Measurements from ENCODE around the gene TEN1.

The TEN1 gene

DNA sequence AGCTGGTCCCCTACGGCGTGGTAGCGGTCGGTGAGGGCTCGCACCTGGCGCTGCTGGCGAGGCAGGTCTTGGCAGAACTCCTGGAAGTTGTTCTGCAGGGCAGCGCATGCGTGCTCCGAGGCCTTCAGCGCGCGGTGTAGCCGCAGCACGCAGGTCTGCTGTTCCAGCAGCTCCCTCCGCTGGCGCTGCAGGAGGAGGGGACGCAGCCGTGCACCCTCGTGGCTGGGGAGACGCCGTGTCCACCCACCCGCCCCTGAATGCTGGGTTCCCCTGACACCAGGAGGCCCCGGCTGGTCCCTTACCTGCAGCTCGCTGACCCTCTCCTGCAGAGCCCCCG, 35.9 kb downstream of the TEN1 start:
- peaks cover 11% of the 10 kb centered on the region for H3K4me1 ChIP-seq (ENCODE audit: insufficient read depth, insufficient read length)
- peak overlapping the region; percentile 43 for H3K9ac ChIP-seq (ENCODE audit: insufficient read length, low read depth)
- H3K9me3 ChIP-seq (ENCODE audit: insufficient read depth, low read length): no peaks in the 10 kb centered on the region
- no peaks in the 10 kb centered on the region for H3K36me3 ChIP-seq (ENCODE audit: insufficient read depth, insufficient read length, low read length)
- H3K27me3 ChIP-seq (ENCODE audit: insufficient read depth, insufficient read length): peaks cover 10% of the 10 kb centered on the region
- no peak overlapping the region for H3K4me3 ChIP-seq (ENCODE audit: insufficient read length, low read depth)
- TF ChIP-seq YY1 (IDR thresholded peaks at IDR 0.05; ENCODE audit: insufficient read depth, insufficient read length) (no peak), ZNF274 (IDR thresholded peaks at IDR 0.05; ENCODE audit: low read depth, low read length) (no peak), SUZ12 (IDR thresholded peaks at IDR 0.05; ENCODE audit: extremely low read depth, insufficient read depth, insufficient read length) (no peak)
- DNase-seq (ENCODE audit: low read depth, low spot score): no peak

GRCh38 chr17:76017481-76018339, 38.7 kb downstream of the TEN1 start:
- Histone ChIP-seq H3K9me3 (ENCODE audit: insufficient read depth, low read length) (no peaks in the 10 kb centered on the region), H3K36me3 (ENCODE audit: insufficient read depth, insufficient read length, low read length) (no peaks in the 10 kb centered on the region), H3K27me3 (ENCODE audit: insufficient read depth, insufficient read length) (peaks cover 10% of the 10 kb centered on the region), H3K9ac (ENCODE audit: insufficient read length, low read depth) (no peak overlapping the region), H3K4me3 (ENCODE audit: insufficient read length, low read depth) (no peak overlapping the region), H3K4me1 (ENCODE audit: insufficient read depth, insufficient read length) (peaks cover 11% of the 10 kb centered on the region)
- DNase-seq (ENCODE audit: low read depth, low spot score): no peak
- no peak for TF ChIP-seq ZNF274 (IDR thresholded peaks at IDR 0.05; ENCODE audit: low read depth, low read length)
- TF ChIP-seq SUZ12 (IDR thresholded peaks at IDR 0.05; ENCODE audit: extremely low read depth, insufficient read depth, insufficient read length): no peak
- TF ChIP-seq YY1 (IDR thresholded peaks at IDR 0.05; ENCODE audit: insufficient read depth, insufficient read length): no peak

DNA sequence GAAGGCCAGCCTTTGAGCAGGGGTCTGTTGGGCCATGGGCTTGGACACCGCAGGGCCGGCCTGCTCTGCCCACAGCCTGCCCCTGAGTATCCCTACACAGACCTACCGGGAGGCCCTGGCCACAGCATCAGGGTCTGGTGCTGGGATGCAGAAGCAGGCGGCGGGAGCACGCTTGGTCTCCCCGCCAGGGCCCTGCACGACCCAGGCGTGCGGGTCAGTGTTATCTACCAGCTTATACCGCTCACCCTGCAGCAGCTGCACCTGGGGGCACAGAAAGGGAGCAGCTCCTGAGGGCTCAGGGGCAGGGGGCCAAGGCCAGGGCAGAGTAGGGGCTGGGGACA, 39.3 kb downstream of the TEN1 start:
- Histone ChIP-seq H3K9me3 (ENCODE audit: insufficient read depth, low read length) (no peaks in the 10 kb centered on the region), H3K27me3 (ENCODE audit: insufficient read depth, insufficient read length) (peaks cover 10% of the 10 kb centered on the region), H3K9ac (ENCODE audit: insufficient read length, low read depth) (no peak overlapping the region), H3K36me3 (ENCODE audit: insufficient read depth, insufficient read length, low read length) (no peaks in the 10 kb centered on the region), H3K4me1 (ENCODE audit: insufficient read depth, insufficient read length) (peaks cover 11% of the 10 kb centered on the region), H3K4me3 (ENCODE audit: insufficient read length, low read depth) (no peak overlapping the region)
- TF ChIP-seq YY1 (IDR thresholded peaks at IDR 0.05; ENCODE audit: insufficient read depth, insufficient read length): no peak
- no peak for TF ChIP-seq ZNF274 (IDR thresholded peaks at IDR 0.05; ENCODE audit: low read depth, low read length)
- no peak for TF ChIP-seq SUZ12 (IDR thresholded peaks at IDR 0.05; ENCODE audit: extremely low read depth, insufficient read depth, insufficient read length)
- no peak for DNase-seq (ENCODE audit: low read depth, low spot score)

DNA sequence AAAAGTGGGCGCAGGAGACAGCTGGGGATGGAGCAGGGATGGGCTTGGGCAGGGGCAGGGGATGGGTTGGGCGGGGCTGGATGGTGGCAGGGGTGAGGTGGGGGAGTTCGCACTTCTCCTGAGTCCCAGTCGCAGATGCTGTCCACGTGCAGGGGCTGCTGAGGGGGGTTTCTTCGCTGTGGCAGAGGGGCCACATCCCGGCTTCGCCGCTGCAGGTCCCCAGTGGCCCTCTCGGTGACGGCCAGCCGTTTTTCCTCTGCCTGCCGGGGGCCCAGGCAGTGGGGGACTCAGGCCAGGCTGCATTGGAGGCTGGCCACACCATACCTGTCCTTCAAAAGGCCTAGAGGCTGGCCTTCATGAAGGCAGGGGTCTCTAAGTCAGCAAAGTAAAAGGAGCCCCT, 39.8 kb downstream of the TEN1 start:
- no peak for TF ChIP-seq SUZ12 (IDR thresholded peaks at IDR 0.05; ENCODE audit: extremely low read depth, insufficient read depth, insufficient read length)
- no peak for TF ChIP-seq ZNF274 (IDR thresholded peaks at IDR 0.05; ENCODE audit: low read depth, low read length)
- no peak for TF ChIP-seq YY1 (IDR thresholded peaks at IDR 0.05; ENCODE audit: insufficient read depth, insufficient read length)
- Histone ChIP-seq H3K9ac (ENCODE audit: insufficient read length, low read depth) (no peak overlapping the region), H3K27me3 (ENCODE audit: insufficient read depth, insufficient read length) (peaks cover 10% of the 10 kb centered on the region), H3K4me3 (ENCODE audit: insufficient read length, low read depth) (no peak overlapping the region), H3K36me3 (ENCODE audit: insufficient read depth, insufficient read length, low read length) (no peaks in the 10 kb centered on the region), H3K4me1 (ENCODE audit: insufficient read depth, insufficient read length) (peaks cover 7% of the 10 kb centered on the region), H3K9me3 (ENCODE audit: insufficient read depth, low read length) (no peaks in the 10 kb centered on the region)
- DNase-seq (ENCODE audit: low read depth, low spot score): no peak

GRCh38 chr17:76019833-76020467, 40.9 kb downstream of the TEN1 start:
- Histone ChIP-seq H3K4me1 (ENCODE audit: insufficient read depth, insufficient read length) (peaks cover 6% of the 10 kb centered on the region), H3K9ac (ENCODE audit: insufficient read length, low read depth) (peak overlapping the region; percentile 32), H3K27me3 (ENCODE audit: insufficient read depth, insufficient read length) (peaks cover 5% of the 10 kb centered on the region), H3K36me3 (ENCODE audit: insufficient read depth, insufficient read length, low read length) (no peaks in the 10 kb centered on the region), H3K9me3 (ENCODE audit: insufficient read depth, low read length) (no peaks in the 10 kb centered on the region), H3K4me3 (ENCODE audit: insufficient read length, low read depth) (no peak overlapping the region)
- TF ChIP-seq SUZ12 (IDR thresholded peaks at IDR 0.05; ENCODE audit: extremely low read depth, insufficient read depth, insufficient read length): no peak
- TF ChIP-seq YY1 (IDR thresholded peaks at IDR 0.05; ENCODE audit: insufficient read depth, insufficient read length): no peak
- TF ChIP-seq ZNF274 (IDR thresholded peaks at IDR 0.05; ENCODE audit: low read depth, low read length): no peak
- DNase-seq (ENCODE audit: low read depth, low spot score): no peak

GRCh38 chr17:76022285-76022684, 43.2 kb downstream of the TEN1 start:
- H3K36me3 ChIP-seq (ENCODE audit: insufficient read depth, insufficient read length, low read length): no peaks in the 10 kb centered on the region
- H3K27me3 ChIP-seq (ENCODE audit: insufficient read depth, insufficient read length): no peaks in the 10 kb centered on the region
- H3K4me3 ChIP-seq (ENCODE audit: insufficient read length, low read depth): no peak overlapping the region
- H3K4me1 ChIP-seq (ENCODE audit: insufficient read depth, insufficient read length): peaks cover 11% of the 10 kb centered on the region
- DNase-seq (ENCODE audit: low read depth, low spot score): no peak
- no peaks in the 10 kb centered on the region for H3K9me3 ChIP-seq (ENCODE audit: insufficient read depth, low read length)
- TF ChIP-seq YY1 (IDR thresholded peaks at IDR 0.05; ENCODE audit: insufficient read depth, insufficient read length) (no peak), SUZ12 (IDR thresholded peaks at IDR 0.05; ENCODE audit: extremely low read depth, insufficient read depth, insufficient read length) (no peak), ZNF274 (IDR thresholded peaks at IDR 0.05; ENCODE audit: low read depth, low read length) (no peak)
- H3K9ac ChIP-seq (ENCODE audit: insufficient read length, low read depth): no peak overlapping the region
